Vein endothelial cell (primary cell): Measurements from ENCODE around the gene CMC1. TPM values are rescaled to one million over a fixed set of nuclear protein-coding genes. Genes with fewer than 3 reads are reported as not detected.

Experiments used
- total RNA-seq: library from RNA; depleted of rRNA; stranded (reverse); fragments of >200 nt; gene quantifications from 2 replicates; pipeline ENCODE4 v1.2.3, GENCODE V29; 2012

The CMC1 gene
- 4.6 and 6.0 TPM in 2 replicates for total RNA-seq

GRCh38 chr3:28241221-28242160 lies at the start of gene CMC1:
CMC1 (plus strand) TSS chr3:28241619; CDS start chr3:28241794, 175 bp downstream.

GRCh38 chr3:28348629-28349468 lies 107.4 kb downstream of the CMC1 start, which contains the start of the genes AZI2 and ZCWPW2:
AZI2 (minus strand) TSS chr3:28348824; CDS start chr3:28340617, 8,207 bp downstream.
ZCWPW2 (plus strand) TSS chr3:28348721; CDS start chr3:28413069, 64,348 bp downstream.

Other genes starting within 250 kb of the CMC1 start
- gene ZCWPW2, start 107.1 kb downstream of the CMC1 start, total RNA-seq, result under 0.01 and 0.38 TPM in 2 replicates
- 64.9 and 119 TPM in 2 replicates for gene AZI2, start 107.2 kb downstream of the CMC1 start, total RNA-seq